Transverse colon (tissue), 4 donors: ENCODE data around the gene DNAH1. TPM values are rescaled to one million over a fixed set of nuclear protein-coding genes. Genes with fewer than 3 reads are reported as not detected.

ENCODE experiments used
- DNase-seq: peaks from one replicate; pipeline ENCODE4 v3.0.0-alpha.2; 2019
- H3K27ac ChIP-seq, 4 donors: fragments of 200-600 bp; sonication (generic); 2 replicates each; pipeline ENCODE4 v1.5.1; 2016 to 2018; ENCODE audit warnings: inconsistent platforms in 4 of 4
- H3K27me3 ChIP-seq: fragments of 200-600 bp; sonication (generic); 2 replicates; pipeline ENCODE4 v1.5.1; 2017; ENCODE audit warnings: inconsistent platforms
- H3K36me3 ChIP-seq, 4 donors: fragments of 200-600 bp; sonication (generic); 2 replicates each; pipeline ENCODE4 v1.5.1; 2017 to 2019; ENCODE audit warnings: inconsistent platforms in 4 of 4
- H3K4me1 ChIP-seq, 4 donors: fragments of 200-600 bp; sonication (generic); 2 replicates each; pipeline ENCODE4 v1.5.1; 2017 to 2020; ENCODE audit warnings: inconsistent platforms in 4 of 4
- H3K4me3 ChIP-seq, 4 donors: fragments of 200-600 bp; sonication (generic); 1 replicate in 1 of 4; 2 replicates in 3 of 4; pipeline versions ENCODE4 v1.5.1 to v1.6.1; 2017 to 2019; ENCODE audit warnings: inconsistent platforms in 4 of 4
- H3K9me3 ChIP-seq, 2 donors: fragments of 200-600 bp; sonication (generic); 2 replicates each; pipeline ENCODE4 v1.5.1; 2017 to 2019; ENCODE audit warnings: inconsistent platforms in 2 of 2
- CTCF ChIP-seq, 5 experiments: fragments of 200-600 bp in 3 of 5; fragments of 450-650 bp in 2 of 5; sonication (generic) in 3 of 5; IDR thresholded peaks; 1 replicate in 2 of 5; 2 replicates in 3 of 5; pipeline ENCODE4 v1.5.1; 2016 to 2017; ENCODE audit warnings: antibody characterized with exemption in 5 of 5, inconsistent platforms in 3 of 5, mild to moderate bottlenecking in 2 of 5, moderate library complexity in 1 of 5
- EP300 ChIP-seq: sonication (generic); formaldehyde crosslinking; IDR thresholded peaks from one replicate; pipeline ENCODE4 v1.6.1; 2017; ENCODE audit warnings: antibody characterized with exemption, low read depth
- POLR2A ChIP-seq: fragments of 450-650 bp; IDR thresholded peaks from one replicate; pipeline ENCODE4 v1.6.1; 2016; ENCODE audit warnings: antibody characterized with exemption, mild to moderate bottlenecking, moderate library complexity
- POLR2AphosphoS5 ChIP-seq, 3 donors: sonication (generic); formaldehyde crosslinking; IDR thresholded peaks; one replicate each; pipeline ENCODE4 v1.6.1; 2016; ENCODE audit warnings: antibody characterized with exemption in 3 of 3
- WGBS, 2 donors: methylation state at CpG; one replicate each; pipeline ENCODE4 v1.1.5; 2018; ENCODE audit warnings: low coverage in 1 of 2; 5-methylcytosine and 5-hydroxymethylcytosine counted together
- in situ Hi-C, 4 donors: fragments of 200-750 bp; cut with MboI; loops; one replicate each; pipeline versions ENCODE4 v1.15.0 to v1.15.1; 2017; ENCODE audit warnings: low sequenced_read_pairs in 3 of 4, low pct_ligation_motif_present in 1 of 4, low pct_unique_long_range_greater_than_20kb in 1 of 4
- intact Hi-C: fragments of 100-400 bp; cut with DNase I; formaldehyde crosslinking; loops from one replicate; pipeline ENCODE4 v1.15.1; 2023; ENCODE audit warnings: low total_unique reads
- total RNA-seq, 4 donors: library from RNA; depleted of rRNA; stranded (reverse); fragments of >200 nt; gene quantifications; one replicate each; pipeline ENCODE4 v1.1.0, GENCODE V29; 2016

The DNAH1 gene
- total RNA-seq, 4 donors from 2014 or later = 17.6 to 102 (median 26.3) TPM

- Histone ChIP-seq H3K4me3 (no peak overlapping the region), H3K27ac (no peak overlapping the region), H3K27me3 (no peaks in the 10 kb centered on the region), H3K9me3 (no peaks in the 10 kb centered on the region), H3K36me3 (no peaks in the 10 kb centered on the region), H3K4me1 (peaks cover 0 to 25% (median 7%) of the 10 kb centered on the region in 4 donors)
- in situ Hi-C loops (no loop called here), intact Hi-C loops (no loop called here)
- DNase-seq = no peak
- TF ChIP-seq CTCF (IDR thresholded peaks at IDR 0.05) (no peak), EP300 (no peak), POLR2AphosphoS5 (IDR thresholded peaks at IDR 0.05) (no peak), POLR2A (no peak)
- 89% methylated on average over 4 of the region's 4 CpGs; no CpG with 5 or more reads in 1 of the 2 donors for WGBS, 2 donors
Measured at GRCh38 chr3:52306978-52307377, 9.1 kb upstream of the DNAH1 start.

- Histone ChIP-seq H3K27ac (no peak overlapping the region), H3K27me3 (no peaks in the 10 kb centered on the region), H3K36me3 (no peaks in the 10 kb centered on the region), H3K4me3 (no peak overlapping the region), H3K4me1 (peaks cover 0 to 25% (median 7%) of the 10 kb centered on the region in 4 donors), H3K9me3 (no peaks in the 10 kb centered on the region)
- no peak for TF ChIP-seq POLR2A
- TF ChIP-seq CTCF (IDR thresholded peaks at IDR 0.05) = no peak
- TF ChIP-seq POLR2AphosphoS5 (IDR thresholded peaks at IDR 0.05) = no peak
- no peak for TF ChIP-seq EP300
- 80% methylated on average over 1 of the region's 1 CpG; no CpG with 5 or more reads in 1 of the 2 donors for WGBS, 2 donors
- intact Hi-C loops = no loop called here
- in situ Hi-C loops = no loop called here
- DNase-seq = no peak
Measured at GRCh38 chr3:52308308-52308707, 7.8 kb upstream of the DNAH1 start.

- DNase-seq = no peak
- H3K9me3 ChIP-seq = no peaks in the 10 kb centered on the region
- 76% methylated on average over 8 of the region's 9 CpGs; no CpG with 5 or more reads in 1 of the 2 donors for WGBS, 2 donors
- no peak overlapping the region for H3K4me3 ChIP-seq
- in situ Hi-C loops (no loop called here), intact Hi-C loops (no loop called here)
- no peak overlapping the region for H3K27ac ChIP-seq
- TF ChIP-seq EP300 = no peak
- H3K4me1 ChIP-seq = peaks cover 0 to 22% (median 4%) of the 10 kb centered on the region in 4 donors
- no peaks in the 10 kb centered on the region for H3K36me3 ChIP-seq
- no peaks in the 10 kb centered on the region for H3K27me3 ChIP-seq
Measured at GRCh38 chr3:52310861-52311575, 5.1 kb upstream of the DNAH1 start.

DNA sequence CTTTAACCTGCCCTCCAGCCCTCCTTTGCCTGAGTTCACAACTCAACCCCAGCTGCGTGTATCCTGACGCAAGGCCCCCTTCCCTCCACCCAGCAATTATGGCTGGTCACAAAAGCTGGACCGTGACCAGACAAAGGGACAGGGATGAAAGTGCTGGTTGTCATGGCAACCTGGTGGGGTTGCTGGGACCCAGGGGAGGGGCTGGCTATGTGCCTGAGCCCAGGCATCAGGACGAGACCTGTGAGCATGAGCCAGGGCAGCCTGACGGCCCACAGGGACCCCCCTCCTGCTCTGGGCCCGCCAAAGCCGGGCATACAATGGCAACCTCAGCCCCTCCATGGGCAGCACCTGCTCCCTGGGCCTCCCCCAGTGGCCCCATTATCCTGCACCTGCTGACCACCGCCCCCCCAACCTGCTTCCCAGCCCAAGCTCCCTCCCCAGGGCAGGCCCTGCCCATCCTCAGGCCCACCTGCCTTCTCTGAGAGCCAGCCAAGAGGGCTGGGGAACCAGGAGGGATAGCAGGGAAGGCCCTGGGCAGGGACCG lies 4.5 kb upstream of the DNAH1 start:
- Histone ChIP-seq H3K4me3 (no peak overlapping the region), H3K9me3 (no peaks in the 10 kb centered on the region), H3K36me3 (no peaks in the 10 kb centered on the region), H3K4me1 (peaks cover 0 to 15% (median 2%) of the 10 kb centered on the region in 4 donors), H3K27me3 (no peaks in the 10 kb centered on the region), H3K27ac (no peak overlapping the region)
- no peak for DNase-seq
- intact Hi-C loops = no loop called here
- in situ Hi-C loops = no loop called here
- 88% methylated on average over 9 of the region's 9 CpGs; no CpG with 5 or more reads in 1 of the 2 donors for whole genome bisulfite sequencing, 2 donors
- TF ChIP-seq EP300 (no peak), POLR2AphosphoS5 (IDR thresholded peaks at IDR 0.05) (no peak), POLR2A (no peak), CTCF (IDR thresholded peaks at IDR 0.05) (no peak)
